Ishikawa (cell line): ENCODE measurements around the gene OR10G7.

Experiments
- CEBPB ChIP-seq: IDR thresholded peaks from 2 replicates; pipeline ENCODE4 v1.6.1; 2012
- CREB1 ChIP-seq: IDR thresholded peaks from 2 replicates; pipeline ENCODE4 v1.6.1; 2012; ENCODE audit warnings: low read depth
- EGR1 ChIP-seq: IDR thresholded peaks from 2 replicates; pipeline ENCODE4 v1.6.1; 2012
- EP300 ChIP-seq: IDR thresholded peaks from 2 replicates; pipeline ENCODE4 v1.6.1; 2012; ENCODE audit warnings: borderline replicate concordance
- FOXM1 ChIP-seq: IDR thresholded peaks from 2 replicates; pipeline ENCODE4 v1.6.1; 2012; ENCODE audit warnings: low read depth, borderline replicate concordance
- MAX ChIP-seq: IDR thresholded peaks from 2 replicates; pipeline ENCODE4 v1.6.1; 2012
- NFIC ChIP-seq: IDR thresholded peaks from 2 replicates; pipeline ENCODE4 v1.6.1; 2012
- RAD21 ChIP-seq: IDR thresholded peaks from 2 replicates; pipeline ENCODE4 v1.6.1; 2012; ENCODE audit warnings: low read depth
- TAF1 ChIP-seq: IDR thresholded peaks from 2 replicates; pipeline ENCODE4 v1.6.1; 2012; ENCODE audit warnings: low read depth, mild to moderate bottlenecking
- TCF12 ChIP-seq: IDR thresholded peaks from 2 replicates; pipeline ENCODE4 v1.6.1; 2012; ENCODE audit warnings: low read depth
- TEAD4 ChIP-seq: IDR thresholded peaks from 2 replicates; pipeline ENCODE4 v1.6.1; 2012
- YY1 ChIP-seq: IDR thresholded peaks from 2 replicates; pipeline ENCODE4 v1.6.1; 2012; ENCODE audit warnings: low read depth
- ZBTB7A ChIP-seq: IDR thresholded peaks from 2 replicates; pipeline ENCODE4 v1.6.1; 2012; ENCODE audit warnings: low read depth
- TF ChIP-seq, protein P1 (sequence below): IDR thresholded peaks from 2 replicates; pipeline ENCODE4 v1.6.1; 2012
- TF ChIP-seq, protein P2 (sequence below): IDR thresholded peaks from 2 replicates; pipeline ENCODE4 v1.6.1; 2012; ENCODE audit warnings: low read depth, mild to moderate bottlenecking

OR10G7 gene

DNA sequence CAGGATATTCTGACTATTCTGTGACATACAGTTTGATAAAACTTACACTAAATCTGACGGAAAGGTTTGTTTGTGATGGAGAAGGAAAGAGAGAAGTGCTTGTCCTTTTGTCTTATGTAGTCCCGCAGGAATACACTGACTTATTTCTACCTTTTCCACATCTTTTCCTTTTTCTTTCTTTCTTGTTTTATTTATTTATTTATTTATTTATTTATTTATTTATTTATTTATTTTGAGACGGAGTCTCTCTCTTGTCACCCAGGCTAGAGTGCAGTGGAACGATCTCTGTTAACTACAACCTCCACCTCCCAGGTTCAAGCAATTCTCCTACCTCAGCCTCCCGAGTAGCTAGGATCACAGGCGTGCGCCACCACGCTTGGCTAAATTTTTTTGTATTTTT lies 31.0 kb upstream of the OR10G7 start:
- no peak for TF ChIP-seq CEBPB
- no peak for TF ChIP-seq ZBTB7A
- TF ChIP-seq YY1: no peak
- TF ChIP-seq EP300: no peak
- no peak for TF ChIP-seq NFIC
- TF ChIP-seq TCF12: no peak
- no peak for TF ChIP-seq CREB1
- TF ChIP-seq MAX: no peak
- TF ChIP-seq, protein P1, sequence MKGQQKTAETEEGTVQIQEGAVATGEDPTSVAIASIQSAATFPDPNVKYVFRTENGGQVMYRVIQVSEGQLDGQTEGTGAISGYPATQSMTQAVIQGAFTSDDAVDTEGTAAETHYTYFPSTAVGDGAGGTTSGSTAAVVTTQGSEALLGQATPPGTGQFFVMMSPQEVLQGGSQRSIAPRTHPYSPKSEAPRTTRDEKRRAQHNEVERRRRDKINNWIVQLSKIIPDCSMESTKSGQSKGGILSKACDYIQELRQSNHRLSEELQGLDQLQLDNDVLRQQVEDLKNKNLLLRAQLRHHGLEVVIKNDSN: no peak
- TF ChIP-seq EGR1: no peak
- TF ChIP-seq RAD21: no peak
- TF ChIP-seq, protein P2, sequence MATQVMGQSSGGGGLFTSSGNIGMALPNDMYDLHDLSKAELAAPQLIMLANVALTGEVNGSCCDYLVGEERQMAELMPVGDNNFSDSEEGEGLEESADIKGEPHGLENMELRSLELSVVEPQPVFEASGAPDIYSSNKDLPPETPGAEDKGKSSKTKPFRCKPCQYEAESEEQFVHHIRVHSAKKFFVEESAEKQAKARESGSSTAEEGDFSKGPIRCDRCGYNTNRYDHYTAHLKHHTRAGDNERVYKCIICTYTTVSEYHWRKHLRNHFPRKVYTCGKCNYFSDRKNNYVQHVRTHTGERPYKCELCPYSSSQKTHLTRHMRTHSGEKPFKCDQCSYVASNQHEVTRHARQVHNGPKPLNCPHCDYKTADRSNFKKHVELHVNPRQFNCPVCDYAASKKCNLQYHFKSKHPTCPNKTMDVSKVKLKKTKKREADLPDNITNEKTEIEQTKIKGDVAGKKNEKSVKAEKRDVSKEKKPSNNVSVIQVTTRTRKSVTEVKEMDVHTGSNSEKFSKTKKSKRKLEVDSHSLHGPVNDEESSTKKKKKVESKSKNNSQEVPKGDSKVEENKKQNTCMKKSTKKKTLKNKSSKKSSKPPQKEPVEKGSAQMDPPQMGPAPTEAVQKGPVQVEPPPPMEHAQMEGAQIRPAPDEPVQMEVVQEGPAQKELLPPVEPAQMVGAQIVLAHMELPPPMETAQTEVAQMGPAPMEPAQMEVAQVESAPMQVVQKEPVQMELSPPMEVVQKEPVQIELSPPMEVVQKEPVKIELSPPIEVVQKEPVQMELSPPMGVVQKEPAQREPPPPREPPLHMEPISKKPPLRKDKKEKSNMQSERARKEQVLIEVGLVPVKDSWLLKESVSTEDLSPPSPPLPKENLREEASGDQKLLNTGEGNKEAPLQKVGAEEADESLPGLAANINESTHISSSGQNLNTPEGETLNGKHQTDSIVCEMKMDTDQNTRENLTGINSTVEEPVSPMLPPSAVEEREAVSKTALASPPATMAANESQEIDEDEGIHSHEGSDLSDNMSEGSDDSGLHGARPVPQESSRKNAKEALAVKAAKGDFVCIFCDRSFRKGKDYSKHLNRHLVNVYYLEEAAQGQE: no peak
- TF ChIP-seq TAF1: no peak
- no peak for TF ChIP-seq TEAD4
- no peak for TF ChIP-seq FOXM1

- no peak for TF ChIP-seq TAF1
- TF ChIP-seq YY1: no peak
- no peak for TF ChIP-seq CREB1
Observed at GRCh38 chr11:124071623-124071948, 30.5 kb upstream of the OR10G7 start.

DNA sequence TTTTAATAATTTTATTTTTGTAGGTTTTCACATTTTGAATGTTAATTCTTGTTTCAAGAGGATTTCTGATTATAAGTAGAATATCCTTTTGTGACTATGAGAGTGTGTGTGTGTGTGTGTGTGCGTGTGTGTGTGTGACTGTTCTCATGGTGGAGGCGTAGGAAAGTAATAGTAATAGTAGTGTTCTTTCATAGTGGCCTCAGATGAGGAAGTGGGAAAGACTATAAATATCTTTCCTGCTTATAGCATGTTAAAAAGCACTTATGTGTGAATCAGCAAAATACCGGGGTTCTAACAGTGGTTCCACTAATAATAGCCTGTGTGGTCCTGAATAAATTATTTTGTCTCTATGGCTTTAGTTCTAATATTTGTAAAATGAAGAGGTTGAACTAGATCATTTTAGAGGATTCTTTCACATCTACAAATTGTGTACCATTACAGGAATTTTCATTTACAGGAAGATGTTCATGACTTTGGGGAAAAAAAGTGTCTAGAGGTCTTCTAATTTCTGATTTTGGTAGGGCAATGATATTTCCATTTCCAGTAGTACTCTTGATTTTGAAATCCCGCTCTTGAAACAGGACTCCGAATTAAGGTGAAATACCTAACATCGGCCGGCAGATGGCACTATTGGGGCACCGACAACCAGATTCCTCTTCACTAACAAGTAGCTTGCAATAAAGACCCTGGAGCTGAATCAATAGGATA lies 29.9 kb upstream of the OR10G7 start:
- TF ChIP-seq RAD21 (peak; percentile 70), MAX (no peak)

DNA sequence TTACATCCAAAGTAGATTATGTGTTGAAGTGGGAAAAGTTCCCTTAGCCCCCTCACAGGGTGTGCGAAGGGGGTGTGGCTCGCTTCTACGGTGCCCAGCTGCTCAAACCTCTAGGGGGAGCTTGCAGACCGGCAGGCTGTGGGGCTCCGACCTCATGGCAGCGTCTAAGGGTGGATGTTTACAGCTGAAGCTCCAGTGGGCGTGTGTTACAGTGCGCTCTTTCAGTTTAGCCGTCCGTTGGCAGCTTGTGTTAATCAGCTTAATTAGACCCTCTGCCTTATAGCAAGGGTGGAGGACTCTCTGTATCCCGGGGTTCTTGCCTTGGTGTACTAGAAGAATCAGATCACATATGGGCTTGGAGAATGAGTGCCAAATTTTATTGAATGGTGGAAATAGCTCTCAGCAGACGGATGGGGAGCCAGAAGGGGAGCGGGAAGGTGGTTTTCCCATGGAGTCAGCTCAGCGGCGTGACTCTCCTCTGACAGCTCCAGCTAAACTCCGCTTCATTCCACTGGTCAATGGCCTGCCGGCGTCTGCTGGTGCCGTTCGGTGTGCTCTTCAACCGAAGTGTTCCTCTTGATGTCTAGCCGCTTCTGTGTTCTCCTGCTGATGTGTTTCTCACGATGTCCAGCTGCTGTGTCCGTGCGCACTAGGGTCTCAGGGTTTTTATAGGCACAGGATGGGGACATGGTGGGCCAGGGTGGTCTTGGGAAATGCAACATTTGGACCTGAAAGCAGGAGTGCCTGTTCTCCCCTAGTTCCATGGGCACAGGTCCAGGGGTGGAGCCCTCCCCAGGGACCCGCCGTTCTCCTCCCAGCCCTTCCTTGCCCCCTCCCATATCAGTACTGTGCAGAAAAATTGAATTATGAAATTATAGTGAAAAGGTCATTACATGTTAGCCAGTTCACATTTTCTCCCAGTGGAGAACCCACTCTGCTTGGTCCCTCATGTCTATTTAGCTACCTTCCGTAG lies 28.6 kb upstream of the OR10G7 start:
- TF ChIP-seq RAD21: peak; percentile 54
- no peak for TF ChIP-seq EP300

DNA sequence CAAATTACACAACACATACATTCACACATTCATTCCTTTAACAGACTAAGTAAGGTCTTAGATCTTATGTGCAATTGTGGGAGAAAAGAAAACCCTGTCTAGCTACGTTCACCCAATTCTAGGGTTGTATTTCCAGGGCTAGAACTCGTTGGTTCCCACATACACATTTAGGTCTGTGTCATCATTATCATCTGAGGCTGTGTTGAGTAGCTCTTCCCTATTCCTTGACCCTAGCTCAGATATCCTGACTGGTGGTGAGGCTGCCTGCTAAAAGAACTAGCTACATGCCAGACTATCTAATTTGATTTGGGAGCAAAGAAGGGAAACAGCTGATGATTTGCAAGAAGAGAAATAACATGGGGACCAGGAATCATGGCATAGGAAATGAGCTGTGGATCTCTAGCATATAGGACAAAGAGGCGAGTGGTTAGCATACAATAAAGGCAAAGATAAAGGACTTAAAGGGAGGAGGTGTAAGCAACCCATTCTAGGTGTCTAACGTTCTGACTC lies 27.5 kb upstream of the OR10G7 start:
- TF ChIP-seq EP300: no peak
- TF ChIP-seq, protein P2: no peak
- no peak for TF ChIP-seq TEAD4
- no peak for TF ChIP-seq MAX
- TF ChIP-seq TAF1: no peak
- no peak for TF ChIP-seq RAD21
- TF ChIP-seq ZBTB7A: no peak
- no peak for TF ChIP-seq TCF12
- TF ChIP-seq CEBPB: no peak
- no peak for TF ChIP-seq EGR1

GRCh38 chr11:124052966-124053365 lies 11.8 kb upstream of the OR10G7 start:
- TF ChIP-seq, protein P2: no peak
